Activated CD4-positive, alpha-beta T cell treated with anti-CD3 and anti-CD28 coated beads, Interleukin-2, amount 10 ng/mL, durations not matched to agents 24 days and 14 days (primary cell): Measurements from ENCODE around the gene FGGY. TPM values are rescaled to one million over a fixed set of nuclear protein-coding genes. Genes with fewer than 3 reads are reported as not detected.
A peak's percentile ranks its signal among the peaks of the same experiment; 100 is the strongest.

Experiments
- DNase-seq: peaks from one replicate; pipeline ENCODE4 v3.0.0; 2022
- H3K27ac Mint-ChIP-seq: one replicate; pipeline ENCODE4 v1.8.0; 2022; ENCODE audit warnings: mild to moderate bottlenecking, mixed read lengths
- H3K27me3 Mint-ChIP-seq: one replicate; pipeline ENCODE4 v1.8.0; 2022; ENCODE audit warnings: mixed read lengths
- H3K36me3 Mint-ChIP-seq: one replicate; pipeline ENCODE4 v1.8.0; 2022; ENCODE audit warnings: low read depth, mild to moderate bottlenecking, mixed read lengths
- H3K4me1 Mint-ChIP-seq: one replicate; pipeline ENCODE4 v1.8.0; 2021; ENCODE audit warnings: mixed read lengths
- H3K4me3 Mint-ChIP-seq: one replicate; pipeline ENCODE4 v1.8.0; 2022; ENCODE audit warnings: mild to moderate bottlenecking, moderate library complexity, mixed read lengths
- H3K9me3 Mint-ChIP-seq: one replicate; pipeline ENCODE4 v1.8.0; 2021; ENCODE audit warnings: mixed read lengths
- intact Hi-C: fragments of 100-400 bp; cut with micrococcal nuclease; formaldehyde crosslinking; loops from one replicate; pipeline ENCODE4 v1.15.1; 2023
- total RNA-seq: library from RNA; stranded (reverse); gene quantifications from 2 replicates; pipeline ENCODE4 v1.2.3, GENCODE V29; 2022

Gene FGGY
- total RNA-seq, 1 donor from 2014 or later = 8.1 TPM

- Mint-ChIP-seq H3K4me3 (no peak overlapping the region), H3K36me3 (peaks cover 5% of the 10 kb centered on the region), H3K9me3 (peaks cover 13% of the 10 kb centered on the region), H3K27me3 (no peaks in the 10 kb centered on the region), H3K27ac (no peak overlapping the region), H3K4me1 (peaks cover 5% of the 10 kb centered on the region)
- no peak for DNase-seq
- intact Hi-C loops = no loop called here
These were observed 439.9 kb downstream of the FGGY start for GRCh38 chr1:59736744-59737143.

GRCh38 chr1:59737638-59738037 is 440.7 kb downstream of the FGGY start:
- DNase-seq = no peak
- intact Hi-C loops = no loop called here
- Mint-ChIP-seq H3K36me3 (peaks cover 5% of the 10 kb centered on the region), H3K4me3 (no peak overlapping the region), H3K9me3 (peaks cover 18% of the 10 kb centered on the region), H3K4me1 (no peaks in the 10 kb centered on the region), H3K27me3 (no peaks in the 10 kb centered on the region), H3K27ac (no peak overlapping the region)

GRCh38 chr1:59738152-59738551 is 441.3 kb downstream of the FGGY start:
- Mint-ChIP-seq H3K27me3 (no peaks in the 10 kb centered on the region), H3K4me1 (no peaks in the 10 kb centered on the region), H3K9me3 (peaks cover 24% of the 10 kb centered on the region), H3K4me3 (no peak overlapping the region), H3K27ac (no peak overlapping the region), H3K36me3 (peaks cover 5% of the 10 kb centered on the region)
- intact Hi-C loops = no loop called here
- DNase-seq = no peak

DNA sequence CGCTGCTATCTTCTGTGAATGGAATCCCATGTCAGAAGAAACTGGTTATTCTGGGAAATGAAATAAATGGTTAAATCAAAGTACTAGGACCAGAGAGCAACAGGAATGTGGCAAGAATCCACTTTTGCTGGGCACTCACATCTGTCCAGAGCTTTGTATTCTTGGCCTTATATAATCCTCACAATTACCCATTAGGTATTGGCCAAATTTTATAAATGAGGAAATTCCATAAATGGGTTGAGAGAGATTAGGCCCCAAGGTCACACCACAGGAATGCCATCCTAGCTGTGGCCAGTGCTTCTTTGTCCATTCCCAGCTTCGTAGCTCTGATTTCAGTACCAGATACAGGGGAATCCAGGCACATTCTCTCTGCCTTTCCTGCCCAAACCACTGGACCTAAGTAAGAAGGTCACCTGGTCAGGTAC is 441.7 kb downstream of the FGGY start:
- intact Hi-C loops = no loop called here
- peaks cover 5% of the 10 kb centered on the region for H3K36me3 Mint-ChIP-seq
- H3K27ac Mint-ChIP-seq = no peak overlapping the region
- H3K27me3 Mint-ChIP-seq = no peaks in the 10 kb centered on the region
- DNase-seq = no peak
- no peak overlapping the region for H3K4me3 Mint-ChIP-seq
- no peaks in the 10 kb centered on the region for H3K4me1 Mint-ChIP-seq
- peaks cover 24% of the 10 kb centered on the region for H3K9me3 Mint-ChIP-seq

DNA sequence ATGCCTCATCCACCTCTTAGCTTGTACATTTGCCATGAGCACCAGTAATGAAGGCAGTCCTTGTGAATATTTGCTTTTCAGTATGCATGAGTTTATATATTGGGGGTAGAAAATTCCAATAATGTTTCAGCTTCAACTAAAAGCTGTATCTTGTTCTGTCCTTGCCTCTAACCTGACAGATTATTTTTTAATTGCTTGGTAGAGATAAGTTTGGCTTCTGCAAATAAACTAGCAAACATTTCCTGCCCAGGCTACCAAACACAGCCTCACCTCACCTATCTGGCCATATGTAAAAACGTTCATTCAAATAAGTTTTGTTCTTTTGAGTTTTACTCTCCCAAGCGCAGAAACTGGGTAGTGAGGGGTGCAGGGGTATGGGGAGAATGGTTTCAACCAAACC is 442.2 kb downstream of the FGGY start:
- no peak overlapping the region for H3K27ac Mint-ChIP-seq
- no peak for DNase-seq
- peaks cover 24% of the 10 kb centered on the region for H3K9me3 Mint-ChIP-seq
- no peaks in the 10 kb centered on the region for H3K27me3 Mint-ChIP-seq
- H3K4me1 Mint-ChIP-seq = no peaks in the 10 kb centered on the region
- peaks cover 5% of the 10 kb centered on the region for H3K36me3 Mint-ChIP-seq
- H3K4me3 Mint-ChIP-seq = no peak overlapping the region
- intact Hi-C loops = no loop called here

DNA sequence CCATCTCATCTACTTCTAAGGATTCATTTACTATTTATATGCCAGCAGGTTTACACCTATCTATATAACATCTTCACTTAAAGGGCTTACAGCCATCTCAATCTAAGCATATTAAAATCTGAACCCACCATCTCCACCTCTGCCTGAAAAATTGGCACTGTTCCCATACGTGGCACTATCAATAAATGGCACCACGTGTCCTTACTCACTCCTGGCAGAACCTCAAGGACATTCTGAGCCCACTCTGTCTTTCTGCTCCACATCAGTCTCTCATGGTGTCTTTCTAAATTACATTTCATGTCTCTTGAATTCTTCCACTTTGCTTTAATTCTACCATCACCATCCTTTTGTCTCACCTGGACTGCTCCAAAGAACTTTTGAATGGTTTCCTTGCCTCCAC is 445.6 kb downstream of the FGGY start:
- intact Hi-C loops = no loop called here
- no peaks in the 10 kb centered on the region for H3K36me3 Mint-ChIP-seq
- H3K9me3 Mint-ChIP-seq = peaks cover 14% of the 10 kb centered on the region
- no peak overlapping the region for H3K4me3 Mint-ChIP-seq
- DNase-seq = no peak
- no peak overlapping the region for H3K27ac Mint-ChIP-seq
- H3K27me3 Mint-ChIP-seq = no peaks in the 10 kb centered on the region
- no peaks in the 10 kb centered on the region for H3K4me1 Mint-ChIP-seq

GRCh38 chr1:59743324-59744091 is 446.6 kb downstream of the FGGY start:
- no peaks in the 10 kb centered on the region for H3K27me3 Mint-ChIP-seq
- intact Hi-C loops = no loop called here
- no peaks in the 10 kb centered on the region for H3K4me1 Mint-ChIP-seq
- no peak overlapping the region for H3K27ac Mint-ChIP-seq
- no peaks in the 10 kb centered on the region for H3K36me3 Mint-ChIP-seq
- no peak overlapping the region for H3K4me3 Mint-ChIP-seq
- no peak for DNase-seq
- H3K9me3 Mint-ChIP-seq = peaks cover 14% of the 10 kb centered on the region

DNA sequence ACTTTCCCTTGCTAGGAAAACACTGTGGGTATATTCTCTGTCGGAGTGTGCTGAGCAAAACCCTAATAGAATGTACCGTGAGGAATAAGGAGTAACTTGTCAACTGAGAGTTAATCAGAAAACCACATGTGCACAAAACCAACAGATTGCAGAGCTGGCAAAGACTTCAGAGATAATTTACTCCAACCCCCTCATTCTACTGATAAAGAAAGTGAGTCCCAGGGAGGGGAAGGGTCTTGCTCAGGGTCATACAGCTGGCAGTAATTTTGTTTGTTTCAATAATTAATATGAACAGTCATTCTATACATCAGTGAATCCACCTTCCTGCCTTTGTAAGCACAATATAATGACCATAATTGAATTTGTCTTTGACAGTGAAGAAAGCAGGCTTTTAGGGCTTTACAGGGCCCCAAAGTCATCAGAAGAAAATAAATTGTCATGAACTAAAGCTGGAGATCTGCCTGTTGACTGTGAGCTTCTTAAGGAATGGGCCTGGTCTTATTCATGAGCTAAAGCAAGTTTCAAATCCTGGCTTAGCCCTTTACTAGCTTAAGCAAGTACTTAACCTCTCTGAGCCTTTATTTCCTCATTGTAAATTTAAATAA is 450.6 kb downstream of the FGGY start:
- peak; percentile 15 for DNase-seq
- intact Hi-C loops = no loop called here
- H3K4me1 Mint-ChIP-seq = peaks cover 3% of the 10 kb centered on the region
- no peak overlapping the region for H3K4me3 Mint-ChIP-seq
- no peaks in the 10 kb centered on the region for H3K27me3 Mint-ChIP-seq
- H3K36me3 Mint-ChIP-seq = no peaks in the 10 kb centered on the region
- peaks cover 6% of the 10 kb centered on the region for H3K9me3 Mint-ChIP-seq
- no peak overlapping the region for H3K27ac Mint-ChIP-seq

DNA sequence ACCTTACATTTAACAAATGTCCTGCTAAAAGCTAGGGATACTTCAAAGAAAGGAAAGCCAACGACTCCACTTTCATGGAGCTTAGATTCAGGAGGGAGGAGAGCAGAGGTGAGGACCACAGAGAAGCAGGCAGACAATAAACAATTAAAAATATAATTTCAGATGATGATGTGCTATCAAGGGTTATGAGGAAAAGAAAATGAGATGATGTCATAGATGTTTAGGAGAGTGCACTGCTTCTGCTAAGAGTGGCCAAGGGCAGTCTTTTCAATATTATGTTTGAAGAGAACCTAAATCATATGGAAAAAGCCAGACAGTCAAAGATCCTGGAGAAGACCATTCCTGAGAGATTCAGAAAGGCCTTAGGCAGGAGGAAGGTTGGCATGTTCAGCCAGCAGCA is 451.2 kb downstream of the FGGY start:
- no peak overlapping the region for H3K4me3 Mint-ChIP-seq
- H3K36me3 Mint-ChIP-seq = no peaks in the 10 kb centered on the region
- no peaks in the 10 kb centered on the region for H3K27me3 Mint-ChIP-seq
- peaks cover under 1% of the 10 kb centered on the region for H3K9me3 Mint-ChIP-seq
- intact Hi-C loops = no loop called here
- H3K27ac Mint-ChIP-seq = no peak overlapping the region
- peaks cover 3% of the 10 kb centered on the region for H3K4me1 Mint-ChIP-seq
- peak; percentile 18 for DNase-seq

DNA sequence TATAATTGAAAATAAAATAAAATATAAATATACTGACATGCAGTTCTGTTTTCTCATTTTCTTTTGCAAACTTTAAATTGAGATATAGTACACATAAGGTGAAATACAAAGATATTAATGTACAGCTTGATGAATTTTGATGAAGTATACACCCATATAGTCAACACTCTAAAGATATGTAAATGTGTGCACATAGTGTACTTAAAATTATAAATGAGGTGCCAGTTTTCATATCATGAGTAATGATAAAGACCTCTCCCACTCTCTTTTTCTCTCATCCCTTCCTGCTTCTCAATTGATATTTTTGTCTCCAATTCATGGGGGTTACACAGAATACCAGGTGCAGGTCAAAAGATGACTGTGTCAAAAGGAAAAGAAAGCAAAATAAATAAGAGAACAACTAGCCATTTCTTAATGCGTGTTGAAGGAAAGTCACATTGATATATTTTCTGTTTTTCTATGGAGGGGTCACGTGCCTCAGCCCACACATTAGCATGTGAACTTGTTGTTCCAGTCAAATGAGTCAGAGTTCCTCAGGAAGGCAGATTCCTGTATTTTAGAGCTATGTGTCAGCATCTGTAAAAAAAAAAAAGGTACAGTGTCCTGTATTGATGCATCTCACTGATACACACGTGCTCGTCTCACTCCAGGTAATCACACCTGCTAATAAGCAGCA is 453.6 kb downstream of the FGGY start:
- peaks cover 3% of the 10 kb centered on the region for H3K4me1 Mint-ChIP-seq

GRCh38 chr1:59751004-59751395 is 454.1 kb downstream of the FGGY start:
- no peaks in the 10 kb centered on the region for H3K27me3 Mint-ChIP-seq

More for the DNA sequence above, 453.6 kb downstream of the FGGY start:
- intact Hi-C loops = no loop called here
- H3K9me3 Mint-ChIP-seq = no peaks in the 10 kb centered on the region
- no peak overlapping the region for H3K27ac Mint-ChIP-seq
- no peaks in the 10 kb centered on the region for H3K27me3 Mint-ChIP-seq
- H3K36me3 Mint-ChIP-seq = no peaks in the 10 kb centered on the region
- no peak overlapping the region for H3K4me3 Mint-ChIP-seq
- no peak for DNase-seq

GRCh38 chr1:59751801-59752200 is 454.9 kb downstream of the FGGY start:
- Mint-ChIP-seq H3K9me3 (no peaks in the 10 kb centered on the region), H3K27me3 (no peaks in the 10 kb centered on the region), H3K4me1 (peaks cover 3% of the 10 kb centered on the region), H3K36me3 (no peaks in the 10 kb centered on the region), H3K27ac (no peak overlapping the region), H3K4me3 (no peak overlapping the region)
- DNase-seq = no peak
- intact Hi-C loops = no loop called here

More at GRCh38 chr1:59751004-59751395, 454.1 kb downstream of the FGGY start:
- Mint-ChIP-seq H3K27ac (no peak overlapping the region), H3K9me3 (no peaks in the 10 kb centered on the region), H3K4me3 (no peak overlapping the region), H3K36me3 (no peaks in the 10 kb centered on the region), H3K4me1 (peaks cover 3% of the 10 kb centered on the region)
- DNase-seq = no peak
- intact Hi-C loops = no loop called here

DNA sequence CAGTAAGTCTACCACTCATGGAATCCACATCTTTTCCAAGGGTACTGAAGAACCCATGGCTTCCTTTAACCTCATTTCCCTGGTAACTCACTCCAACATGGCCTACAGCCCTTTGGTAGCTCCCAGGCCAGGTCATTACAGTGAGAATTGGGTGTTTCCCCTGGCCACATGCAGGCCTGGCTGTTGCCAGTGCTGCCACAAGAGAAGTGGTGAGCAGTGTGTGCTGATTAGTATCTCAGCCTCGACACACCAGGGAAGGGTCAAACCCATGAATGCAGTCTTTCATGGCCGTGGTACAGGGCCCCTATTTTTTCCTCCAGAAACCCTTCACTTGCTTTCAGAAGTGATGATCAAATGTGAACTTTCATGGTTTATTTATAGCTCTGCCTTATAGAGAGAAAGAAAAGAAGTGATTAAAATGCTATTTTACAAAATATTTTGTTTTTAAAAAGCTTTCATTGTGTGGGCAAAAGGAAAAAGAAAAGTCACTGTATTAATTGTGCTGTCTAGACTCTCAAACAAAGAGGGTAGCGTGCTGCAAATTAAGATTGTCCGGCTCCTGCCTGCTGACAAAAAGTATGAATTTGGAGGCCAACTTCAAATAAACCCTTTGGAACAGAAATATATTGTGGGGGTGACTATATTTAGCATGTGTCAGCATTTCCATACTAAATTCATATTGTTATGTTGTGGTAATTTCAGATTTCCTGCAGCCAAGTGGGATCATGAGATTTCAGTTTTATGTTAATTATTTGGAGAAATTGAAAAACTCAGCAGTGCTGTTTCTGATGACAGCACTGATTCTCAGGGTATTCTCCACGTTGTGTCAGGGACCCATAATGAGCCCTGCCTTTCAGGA is 455.9 kb downstream of the FGGY start:
- DNase-seq = no peak

More for the DNA sequence above, 455.9 kb downstream of the FGGY start:
- intact Hi-C loops = no loop called here
- peaks cover 3% of the 10 kb centered on the region for H3K4me1 Mint-ChIP-seq
- H3K36me3 Mint-ChIP-seq = no peaks in the 10 kb centered on the region
- no peaks in the 10 kb centered on the region for H3K9me3 Mint-ChIP-seq
- no peak overlapping the region for H3K4me3 Mint-ChIP-seq
- H3K27me3 Mint-ChIP-seq = no peaks in the 10 kb centered on the region
- no peak overlapping the region for H3K27ac Mint-ChIP-seq
